ENCODE measurements around the gene TMEM238. TPM values are rescaled to one million over a fixed set of nuclear protein-coding genes. Genes with fewer than 3 reads are reported as not detected.

The TMEM238 gene
- total RNA-seq, 1 donor from 2014 or later, result 1.4 TPM

- no peak for DNase-seq (ENCODE audit: low read depth)
- Histone ChIP-seq H3K36me3 (ENCODE audit: control insufficient read depth, insufficient read depth, low read length) (peaks cover 1% of the 10 kb centered on the region), H3K27me3 (ENCODE audit: control insufficient read depth, insufficient read depth, low read length) (no peaks in the 10 kb centered on the region), H3K4me3 (ENCODE audit: low read depth, low read length) (peak overlapping the region; percentile 86)
- TF ChIP-seq CTCF (IDR thresholded peaks at IDR 0.05; ENCODE audit: insufficient read depth, low read length, poor library complexity, severe bottlenecking), result no peak
Measured at GRCh38 chr19:55341171-55341588, 42.9 kb downstream of the TMEM238 start.

GRCh38 chr19:55340784-55341147 lies 43.3 kb downstream of the TMEM238 start:
- peak; percentile 50 for TF ChIP-seq CTCF (IDR thresholded peaks at IDR 0.05; ENCODE audit: insufficient read depth, low read length, poor library complexity, severe bottlenecking)
- Histone ChIP-seq H3K27me3 (ENCODE audit: control insufficient read depth, insufficient read depth, low read length) (no peaks in the 10 kb centered on the region), H3K36me3 (ENCODE audit: control insufficient read depth, insufficient read depth, low read length) (peaks cover 1% of the 10 kb centered on the region), H3K4me3 (ENCODE audit: low read depth, low read length) (peak overlapping the region; percentile 86)
- no peak for DNase-seq (ENCODE audit: low read depth)

- peaks cover 1% of the 10 kb centered on the region for H3K36me3 ChIP-seq (ENCODE audit: control insufficient read depth, insufficient read depth, low read length)
- peak overlapping the region; percentile 86 for H3K4me3 ChIP-seq (ENCODE audit: low read depth, low read length)
- no peak for TF ChIP-seq CTCF (IDR thresholded peaks at IDR 0.05; ENCODE audit: insufficient read depth, low read length, poor library complexity, severe bottlenecking)
- H3K27me3 ChIP-seq (ENCODE audit: control insufficient read depth, insufficient read depth, low read length), result no peaks in the 10 kb centered on the region
- no peak for DNase-seq (ENCODE audit: low read depth)
Measured at GRCh38 chr19:55339889-55340783, 44.0 kb downstream of the TMEM238 start.

GRCh38 chr19:55339105-55339888 lies 44.8 kb downstream of the TMEM238 start, which contains the start of gene KMT5C:
Gene KMT5C, plus strand, starts transcription at chr19:55339876. Its CDS starts 2,061 bp downstream, at chr19:55341937.
- peak; percentile 100 for DNase-seq (ENCODE audit: low read depth)
- Histone ChIP-seq H3K36me3 (ENCODE audit: control insufficient read depth, insufficient read depth, low read length) (peaks cover 1% of the 10 kb centered on the region), H3K4me3 (ENCODE audit: low read depth, low read length) (peak within 1 kb of the TSS; percentile 86), H3K27me3 (ENCODE audit: control insufficient read depth, insufficient read depth, low read length) (no peaks in the 10 kb centered on the region)
- peak; percentile 42 for TF ChIP-seq CTCF (IDR thresholded peaks at IDR 0.05; ENCODE audit: insufficient read depth, low read length, poor library complexity, severe bottlenecking)

GRCh38 chr19:55336101-55336500 lies 48.0 kb downstream of the TMEM238 start:
- Histone ChIP-seq H3K36me3 (ENCODE audit: control insufficient read depth, insufficient read depth, low read length) (no peaks in the 10 kb centered on the region), H3K4me3 (ENCODE audit: low read depth, low read length) (no peak overlapping the region), H3K27me3 (ENCODE audit: control insufficient read depth, insufficient read depth, low read length) (no peaks in the 10 kb centered on the region)
- TF ChIP-seq CTCF (IDR thresholded peaks at IDR 0.05; ENCODE audit: insufficient read depth, low read length, poor library complexity, severe bottlenecking), result no peak
- DNase-seq (ENCODE audit: low read depth), result no peak
